ENCODE measurements around the gene FRAS1.

Gene FRAS1

DNA sequence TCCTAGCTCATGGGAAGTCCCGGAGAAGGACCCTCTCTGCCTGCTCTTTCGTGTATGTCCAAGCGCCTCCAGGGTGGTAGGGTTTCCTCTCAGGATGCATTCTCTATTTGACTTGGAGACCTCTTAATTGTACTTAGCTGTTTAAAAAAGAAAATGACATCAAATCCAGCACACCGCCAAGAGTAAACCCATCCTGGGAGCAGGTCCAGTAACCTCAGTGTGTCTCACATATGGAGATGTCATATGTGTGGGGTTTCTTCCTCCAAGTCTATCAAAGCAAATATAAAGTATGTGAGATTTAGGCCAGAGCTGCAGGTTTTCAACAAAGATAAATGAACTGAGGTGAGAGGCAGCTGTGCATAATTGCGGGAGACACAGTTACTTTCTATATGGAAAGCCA, 285.0 kb downstream of the FRAS1 start:
- H3K36me3 ChIP-seq, result peaks cover 13% of the 10 kb centered on the region; the same call in 1 of the 2 replicates
- H3K4me1 ChIP-seq, result peaks cover 2% of the 10 kb centered on the region; the same call in 1 of the 2 replicates
- TF ChIP-seq, protein P1, sequence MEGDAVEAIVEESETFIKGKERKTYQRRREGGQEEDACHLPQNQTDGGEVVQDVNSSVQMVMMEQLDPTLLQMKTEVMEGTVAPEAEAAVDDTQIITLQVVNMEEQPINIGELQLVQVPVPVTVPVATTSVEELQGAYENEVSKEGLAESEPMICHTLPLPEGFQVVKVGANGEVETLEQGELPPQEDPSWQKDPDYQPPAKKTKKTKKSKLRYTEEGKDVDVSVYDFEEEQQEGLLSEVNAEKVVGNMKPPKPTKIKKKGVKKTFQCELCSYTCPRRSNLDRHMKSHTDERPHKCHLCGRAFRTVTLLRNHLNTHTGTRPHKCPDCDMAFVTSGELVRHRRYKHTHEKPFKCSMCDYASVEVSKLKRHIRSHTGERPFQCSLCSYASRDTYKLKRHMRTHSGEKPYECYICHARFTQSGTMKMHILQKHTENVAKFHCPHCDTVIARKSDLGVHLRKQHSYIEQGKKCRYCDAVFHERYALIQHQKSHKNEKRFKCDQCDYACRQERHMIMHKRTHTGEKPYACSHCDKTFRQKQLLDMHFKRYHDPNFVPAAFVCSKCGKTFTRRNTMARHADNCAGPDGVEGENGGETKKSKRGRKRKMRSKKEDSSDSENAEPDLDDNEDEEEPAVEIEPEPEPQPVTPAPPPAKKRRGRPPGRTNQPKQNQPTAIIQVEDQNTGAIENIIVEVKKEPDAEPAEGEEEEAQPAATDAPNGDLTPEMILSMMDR (IDR thresholded peaks at IDR 0.05; ENCODE audit: low read depth, low read length), result no peak
- H3K27me3 ChIP-seq, result no peaks in the 10 kb centered on the region
- no peak overlapping the region for H3K4me3 ChIP-seq (ENCODE audit: low read depth, low read length)
- H3K9me3 ChIP-seq, result no peaks in the 10 kb centered on the region
- no peak for DNase-seq

DNA sequence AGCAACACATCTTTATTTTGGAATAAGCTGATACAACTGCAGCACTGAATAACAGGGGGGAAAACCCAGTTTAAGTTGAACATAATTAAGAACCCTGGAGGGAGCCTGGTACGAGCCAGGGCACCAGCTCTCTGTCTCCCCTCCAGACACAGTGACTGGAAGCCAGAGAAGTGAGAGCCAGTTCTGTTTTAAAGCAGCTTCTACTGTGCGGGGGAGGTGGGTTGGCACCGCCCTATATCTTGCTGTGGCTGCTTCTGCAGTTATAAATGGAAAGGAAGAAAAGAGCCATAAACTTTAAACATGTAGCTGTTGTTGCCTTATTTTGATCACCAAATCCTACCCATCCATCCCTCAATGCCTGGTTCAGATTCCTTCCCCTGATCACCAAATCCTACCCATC, 286.6 kb downstream of the FRAS1 start:
- H3K4me1 ChIP-seq, result peaks cover 2% of the 10 kb centered on the region; the same call in 1 of the 2 replicates

DNA sequence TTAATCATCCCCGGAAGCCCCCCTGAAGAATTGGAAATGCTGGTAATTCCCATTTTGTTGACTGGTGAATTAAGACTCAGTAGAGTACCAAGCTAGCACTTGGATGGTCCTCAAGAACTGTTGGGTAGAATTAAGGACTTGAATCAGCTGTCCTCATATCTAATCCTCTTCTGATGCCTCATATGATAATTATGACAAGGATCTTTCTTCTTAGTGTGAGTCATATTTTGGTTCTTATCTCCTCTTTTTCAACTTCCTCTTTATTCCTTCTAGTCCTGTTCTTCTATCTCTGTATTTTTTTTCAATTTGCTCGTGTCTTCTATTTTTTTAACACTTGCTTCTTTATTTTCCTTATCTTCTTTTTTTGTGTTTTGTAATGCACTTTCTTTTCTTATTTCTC, 288.1 kb downstream of the FRAS1 start:
- TF ChIP-seq, protein P1 (IDR thresholded peaks at IDR 0.05; ENCODE audit: low read depth, low read length), result no peak
- no peak overlapping the region for H3K4me3 ChIP-seq (ENCODE audit: low read depth, low read length)
- H3K27me3 ChIP-seq, result no peaks in the 10 kb centered on the region
- H3K9me3 ChIP-seq, result no peaks in the 10 kb centered on the region
- peaks cover 2% of the 10 kb centered on the region; the same call in 1 of the 2 replicates for H3K4me1 ChIP-seq
- no peak for DNase-seq
- peaks cover 3% of the 10 kb centered on the region; the same call in 1 of the 2 replicates for H3K36me3 ChIP-seq

More for the DNA sequence above, 286.6 kb downstream of the FRAS1 start:
- Histone ChIP-seq H3K4me3 (ENCODE audit: low read depth, low read length) (no peak overlapping the region), H3K9me3 (no peaks in the 10 kb centered on the region), H3K27me3 (no peaks in the 10 kb centered on the region), H3K36me3 (peaks cover 8% of the 10 kb centered on the region; the same call in 1 of the 2 replicates)
- TF ChIP-seq, protein P1 (IDR thresholded peaks at IDR 0.05; ENCODE audit: low read depth, low read length), result no peak
- DNase-seq, result peak; percentile 24

DNA sequence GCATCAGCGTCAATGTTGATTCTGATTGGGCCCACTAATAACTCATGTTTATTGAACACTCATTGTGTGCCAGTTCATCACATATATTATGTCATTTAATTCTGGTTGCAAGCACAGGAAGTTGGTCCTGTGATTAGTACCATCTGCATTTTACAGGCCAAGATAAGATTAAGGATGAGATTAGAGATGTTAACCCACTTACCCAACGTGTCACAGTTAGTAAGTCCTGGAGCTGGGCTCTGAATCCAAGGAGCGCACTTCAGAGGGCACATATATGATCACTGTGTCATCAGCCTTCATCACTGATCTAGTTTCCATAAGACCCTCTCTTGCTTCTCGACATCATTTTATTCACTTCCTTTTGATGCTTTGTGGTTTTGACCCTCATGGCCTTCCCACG, 289.1 kb downstream of the FRAS1 start:
- Histone ChIP-seq H3K9me3 (no peaks in the 10 kb centered on the region), H3K4me3 (ENCODE audit: low read depth, low read length) (no peak overlapping the region), H3K36me3 (peaks cover under 1% of the 10 kb centered on the region; the same call in 1 of the 2 replicates), H3K4me1 (peaks cover 2% of the 10 kb centered on the region; the same call in 1 of the 2 replicates), H3K27me3 (no peaks in the 10 kb centered on the region)
- TF ChIP-seq, protein P1 (IDR thresholded peaks at IDR 0.05; ENCODE audit: low read depth, low read length), result no peak
- DNase-seq, result no peak

DNA sequence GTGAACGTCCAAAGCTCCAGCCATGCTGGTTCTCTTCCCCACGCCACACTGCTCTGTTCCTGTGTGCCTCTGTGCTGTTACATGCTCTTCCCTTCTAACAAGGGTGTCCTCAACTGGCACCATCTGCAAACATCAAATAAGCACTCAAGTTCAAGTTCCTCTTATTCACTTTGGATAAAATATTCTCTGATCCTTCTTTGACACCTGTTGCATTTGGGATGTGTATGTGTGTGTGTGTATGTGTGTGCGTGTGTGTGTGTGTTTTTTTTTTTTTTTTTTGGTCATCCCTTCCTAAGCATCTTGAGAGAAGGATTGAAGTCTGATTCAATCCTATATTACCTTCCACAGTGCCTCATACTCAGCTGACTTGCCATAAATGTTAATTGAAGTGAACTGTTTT, 290.4 kb downstream of the FRAS1 start:
- Histone ChIP-seq H3K36me3 (no peaks in the 10 kb centered on the region; the same call in 1 of the 2 replicates), H3K4me1 (peaks cover 2% of the 10 kb centered on the region; the same call in 1 of the 2 replicates), H3K27me3 (no peaks in the 10 kb centered on the region), H3K9me3 (no peaks in the 10 kb centered on the region), H3K4me3 (ENCODE audit: low read depth, low read length) (no peak overlapping the region)
- no peak for DNase-seq
- TF ChIP-seq, protein P1 (IDR thresholded peaks at IDR 0.05; ENCODE audit: low read depth, low read length), result no peak

DNA sequence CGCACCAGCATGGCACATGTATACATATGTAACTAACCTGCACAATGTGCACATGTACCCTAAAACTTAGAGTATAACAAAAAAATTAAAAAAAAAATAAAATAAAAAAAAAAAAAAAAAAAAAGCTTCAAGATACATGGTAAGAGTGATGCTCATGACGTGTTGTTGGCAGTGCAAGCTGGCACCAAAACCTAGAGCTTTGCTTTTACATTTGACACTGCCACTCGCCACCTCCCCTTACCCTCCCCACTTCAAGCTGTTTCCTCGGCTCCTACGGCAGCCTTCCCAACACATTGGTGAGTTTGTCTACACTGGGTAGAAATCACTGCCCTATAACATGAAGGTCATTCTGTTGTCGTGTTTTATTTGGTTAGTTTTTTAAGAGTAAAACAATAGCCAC, 296.8 kb downstream of the FRAS1 start:
- DNase-seq, result no peak
- Histone ChIP-seq H3K27me3 (no peaks in the 10 kb centered on the region), H3K4me3 (ENCODE audit: low read depth, low read length) (no peak overlapping the region), H3K36me3 (no peaks in the 10 kb centered on the region), H3K9me3 (no peaks in the 10 kb centered on the region), H3K4me1 (no peaks in the 10 kb centered on the region)
- TF ChIP-seq, protein P1 (IDR thresholded peaks at IDR 0.05; ENCODE audit: low read depth, low read length), result no peak

Data from BE2C (cell line).